ENCODE results near the gene KIF9.
A peak's percentile ranks its signal among the peaks of the same experiment; 100 is the strongest.
"Not testable (repeated sequence)": the region's sequence is repeated elsewhere in the genome, so short reads cannot be mapped to it uniquely, and the experiment has no call there.

Gene KIF9

DNA sequence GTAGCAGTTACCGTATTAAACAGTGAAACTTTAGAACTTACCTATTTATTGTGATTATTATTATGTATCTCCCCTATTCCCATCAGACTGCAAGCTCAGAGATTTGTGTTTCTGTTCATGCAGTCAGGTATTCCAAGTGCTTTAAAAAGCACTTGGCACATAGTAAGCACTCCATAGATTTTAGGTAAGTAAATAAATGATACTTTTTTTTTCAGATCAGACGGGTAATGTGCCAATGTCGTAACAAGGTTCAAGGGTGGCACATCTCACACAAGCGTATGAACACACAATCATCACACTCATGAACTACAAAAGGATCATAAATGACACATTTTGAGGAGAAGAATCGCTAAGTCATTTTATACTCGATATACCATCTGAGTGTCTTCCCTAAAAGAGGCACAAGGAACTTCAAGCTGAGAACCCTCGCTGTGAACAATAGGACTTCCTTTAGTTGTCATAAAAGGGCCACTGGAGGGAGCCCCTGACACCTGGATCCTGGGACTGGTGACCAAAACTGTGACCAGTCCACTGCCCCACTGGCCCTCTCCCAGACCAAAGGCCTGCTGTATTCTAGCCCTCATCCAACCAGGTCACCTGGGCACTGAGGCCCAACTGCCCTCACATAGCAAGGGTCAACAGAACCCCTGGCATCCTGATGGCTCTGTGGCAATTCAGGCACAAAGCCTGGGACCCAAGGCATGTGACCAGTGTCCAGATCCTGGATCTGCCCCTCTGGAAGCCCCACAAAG lies 32.1 kb downstream of the KIF9 start:
- peak; percentile 53 for DNase-seq

DNA sequence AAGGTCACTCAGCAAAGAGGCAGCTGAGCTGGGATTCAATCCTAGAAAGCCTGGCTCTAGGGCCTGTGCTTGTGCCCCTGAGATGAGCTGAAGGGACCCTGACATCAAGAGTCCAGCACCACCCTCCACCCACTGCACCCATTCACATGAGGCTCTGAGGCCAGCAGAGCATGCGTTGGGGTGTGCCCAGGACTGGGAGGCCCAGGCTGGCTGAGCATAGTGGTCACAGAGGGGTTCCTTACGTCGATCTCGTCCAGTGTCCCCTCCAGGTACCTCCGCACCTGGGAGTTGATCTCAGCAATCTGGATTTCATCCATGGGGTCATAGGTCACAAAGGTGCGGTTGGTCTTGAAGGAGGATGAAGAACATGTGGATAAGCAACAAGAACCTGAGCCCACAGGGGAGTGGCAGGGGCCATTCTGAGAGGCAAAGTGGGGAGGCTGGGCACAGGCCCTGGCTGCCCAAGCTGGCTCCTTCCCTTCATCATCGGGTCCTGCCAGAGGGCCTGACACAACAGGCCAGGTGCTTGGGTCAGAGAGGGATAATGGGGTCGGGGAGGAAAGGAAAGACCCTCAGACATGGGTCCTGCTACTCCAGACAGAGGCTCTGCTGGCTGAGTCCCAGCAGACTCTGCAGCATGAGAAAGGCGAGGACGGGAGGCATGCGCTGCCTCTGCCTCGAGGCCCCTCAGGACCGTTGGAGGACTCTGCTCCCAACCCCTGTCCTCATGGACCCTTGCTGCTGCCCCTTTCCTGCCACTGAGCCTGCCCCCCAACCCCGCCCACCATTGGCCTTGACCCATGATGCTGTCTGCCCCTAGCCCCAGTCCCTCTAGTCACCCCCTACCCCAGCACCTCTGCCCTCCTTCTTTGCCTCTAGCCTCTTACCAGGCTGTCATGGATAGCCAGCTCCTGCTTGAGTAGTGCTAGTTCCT lies 35.2 kb downstream of the KIF9 start:
- no peak for DNase-seq

DNA sequence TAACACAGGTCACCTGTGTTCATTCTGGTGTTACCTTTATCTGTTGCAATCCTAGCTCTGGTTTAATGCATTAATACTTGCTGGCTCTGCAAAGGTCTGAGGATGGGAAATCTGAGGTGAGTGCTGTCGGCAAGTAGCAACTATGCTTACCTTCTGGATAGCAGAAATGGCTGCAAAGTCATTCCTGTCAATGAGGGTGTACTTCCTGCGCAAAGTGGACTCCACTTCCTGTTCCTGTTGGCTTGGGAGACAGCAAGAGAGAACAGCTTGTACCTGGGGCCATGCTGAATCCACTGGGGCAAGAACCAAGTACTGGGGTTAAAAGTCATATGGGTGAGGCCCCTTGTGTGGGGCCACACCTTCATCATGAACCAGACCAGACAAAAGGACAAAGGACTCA lies 37.3 kb downstream of the KIF9 start:
- no peak for DNase-seq

DNA sequence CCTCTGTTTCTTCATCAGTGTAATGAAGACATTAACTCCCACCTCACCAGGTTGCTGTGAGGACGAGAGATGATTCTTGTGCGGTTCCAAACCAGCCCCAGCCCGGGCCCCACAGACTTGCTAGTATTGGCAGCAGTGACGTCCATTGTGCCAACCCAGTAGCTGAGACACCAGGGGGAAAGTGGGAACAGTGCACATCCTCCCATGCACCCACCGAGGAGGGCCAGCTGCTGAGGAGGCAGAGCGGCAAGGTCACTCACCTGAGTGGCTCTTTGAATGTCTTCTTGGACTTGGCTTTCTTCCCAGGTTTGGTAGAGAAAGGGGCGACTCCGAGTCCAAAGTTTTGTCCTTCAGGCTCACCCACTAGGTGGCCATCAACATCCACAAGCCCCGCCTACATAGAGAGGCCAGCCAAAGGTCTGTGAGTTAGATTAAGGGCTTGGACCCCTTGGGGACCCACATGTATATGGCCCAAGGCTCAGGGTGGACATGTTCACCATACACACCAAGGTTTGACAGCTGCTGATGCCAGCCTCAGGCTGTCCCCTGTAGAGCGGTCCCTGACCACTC lies 38.0 kb downstream of the KIF9 start:
- DNase-seq, result no peak

DNA sequence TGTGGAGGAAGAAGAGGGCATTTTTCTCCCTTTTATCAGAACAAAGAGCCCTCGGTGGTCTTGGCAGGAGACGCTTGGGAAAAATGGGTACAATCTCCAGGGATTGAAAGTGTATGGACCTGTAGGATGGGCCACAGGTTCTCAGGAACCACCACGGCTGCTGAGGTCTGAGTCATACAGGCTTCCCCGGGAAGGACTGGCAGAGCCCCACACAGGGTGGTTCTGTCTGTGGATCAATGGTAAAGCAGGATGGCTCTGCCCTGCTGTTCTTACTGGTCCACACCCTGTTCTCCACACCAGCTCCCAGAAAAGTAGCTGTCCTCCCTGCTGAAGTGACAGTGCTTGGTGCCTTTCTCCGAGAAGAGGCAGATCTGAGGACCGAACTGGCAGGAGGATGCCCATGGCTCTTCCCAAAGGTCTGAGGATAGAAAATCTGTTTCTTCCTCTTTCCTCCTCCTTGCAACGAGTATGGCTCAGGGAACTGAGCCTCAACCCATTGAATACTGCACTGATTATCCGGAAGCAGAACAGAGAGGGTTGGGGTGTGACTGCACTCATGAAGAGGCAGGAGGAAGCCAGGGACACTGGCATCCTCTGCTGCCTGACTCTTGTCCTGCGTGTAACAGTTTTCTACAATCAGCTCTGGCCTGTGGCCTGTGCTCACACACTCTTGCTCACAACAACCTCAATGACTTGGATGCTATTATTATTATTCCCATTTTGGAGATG lies 39.0 kb downstream of the KIF9 start:
- DNase-seq, result no peak

DNA sequence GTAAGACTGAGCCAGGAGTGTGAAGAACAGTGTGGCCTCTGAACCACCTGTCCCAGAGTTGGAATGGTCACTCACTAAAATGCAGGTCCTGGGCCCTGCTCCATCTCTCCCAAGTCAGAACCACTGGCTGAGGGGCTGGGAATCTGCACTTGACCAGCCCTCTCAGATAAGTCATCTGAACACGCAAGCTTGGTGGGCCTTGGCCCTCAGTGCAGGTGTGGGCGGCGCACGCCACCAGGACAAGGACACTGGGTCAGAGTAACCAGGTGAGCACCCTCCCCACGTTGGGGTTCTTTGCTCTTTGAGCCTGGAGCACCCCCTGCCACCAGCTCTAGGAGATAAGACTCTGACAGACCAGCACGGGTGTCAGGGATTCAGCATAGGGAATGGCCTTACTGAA lies 42.7 kb downstream of the KIF9 start:
- no peak for DNase-seq

DNA sequence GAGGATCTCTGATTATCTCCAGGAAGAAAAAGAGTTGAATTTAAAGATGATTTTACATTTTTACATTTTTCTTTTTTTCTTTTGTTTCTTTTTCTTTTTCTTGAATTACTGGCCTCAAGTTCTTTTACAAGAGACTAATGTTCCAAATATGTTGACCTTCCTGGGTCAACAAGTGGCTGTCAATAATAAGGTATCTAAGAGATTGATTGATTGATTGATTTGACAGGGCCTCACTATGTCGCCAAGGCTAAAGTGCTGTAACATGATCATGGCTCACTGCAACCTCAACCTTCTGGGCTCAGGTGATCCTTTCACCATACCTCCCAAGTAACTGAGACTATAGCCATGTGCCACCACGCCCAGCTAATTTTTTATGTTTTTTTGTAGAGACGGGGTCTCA lies 44.6 kb downstream of the KIF9 start:
- DNase-seq, result no peak

DNA sequence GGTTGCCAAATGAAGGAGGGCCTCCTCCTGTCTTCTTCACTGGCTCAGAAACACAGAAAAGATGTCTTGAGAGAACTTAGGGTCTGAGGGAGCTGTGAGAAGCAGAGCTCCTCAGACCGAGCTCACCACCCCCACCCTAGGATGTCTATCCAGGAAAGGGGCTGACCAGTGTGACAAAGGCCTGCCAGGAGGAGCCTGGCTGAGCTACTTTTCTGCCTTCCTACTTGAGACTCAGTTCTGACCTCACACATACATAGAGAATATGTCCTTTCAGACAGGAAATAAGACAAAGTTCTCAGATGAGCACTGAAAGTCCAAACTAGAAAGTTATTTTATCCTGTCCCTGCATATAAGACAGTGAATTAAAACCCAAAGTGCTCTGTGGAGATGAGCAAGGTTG lies 54.5 kb downstream of the KIF9 start:
- no peak for DNase-seq

DNA sequence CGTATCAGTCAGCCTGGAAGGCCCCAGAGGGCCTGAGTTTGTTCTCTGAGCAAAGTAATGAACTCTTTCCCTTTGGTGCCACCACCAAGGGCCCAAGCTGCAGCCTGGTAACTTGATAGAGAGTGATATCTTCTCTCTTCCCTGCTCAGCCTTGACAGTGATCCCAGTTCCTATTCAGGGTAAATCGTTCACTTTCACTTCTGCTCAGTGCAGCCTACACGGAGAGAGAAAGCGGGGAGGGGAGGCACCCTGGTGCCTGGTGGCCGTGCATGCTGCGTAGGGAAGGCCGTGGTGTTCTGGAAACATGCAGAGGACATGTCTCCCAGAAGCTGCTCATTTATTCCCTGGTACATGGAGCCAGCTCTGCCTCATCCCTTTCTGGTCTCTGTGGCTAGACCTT lies 54.9 kb downstream of the KIF9 start:
- DNase-seq, result no peak

DNA sequence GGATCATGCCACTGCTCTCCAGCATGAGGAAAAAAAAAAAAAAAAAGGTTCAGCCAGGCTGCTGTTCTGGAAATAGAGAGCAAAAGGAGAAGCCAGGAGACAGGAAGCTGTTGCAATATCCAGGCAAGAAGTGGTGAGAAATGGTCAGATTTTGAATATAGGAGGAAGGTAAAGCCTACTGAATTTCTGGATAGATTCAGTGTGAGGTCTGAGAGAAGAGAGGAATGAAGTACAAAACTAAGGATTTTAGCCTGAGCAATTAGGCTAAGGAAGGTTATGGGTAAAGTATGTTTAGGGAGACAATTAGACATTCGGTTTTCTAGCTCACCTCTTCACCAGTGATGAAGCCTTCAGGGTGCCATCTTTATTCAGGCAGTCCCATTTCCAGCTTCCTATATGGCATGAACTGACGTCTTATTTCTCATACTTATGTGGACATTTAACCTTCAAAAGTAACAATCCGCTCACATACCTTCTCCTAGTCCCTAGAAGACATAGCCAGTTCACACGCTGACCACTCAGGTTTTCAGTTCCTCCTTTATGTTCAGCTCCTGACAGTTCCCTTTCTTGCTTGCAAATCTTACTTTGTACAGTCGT lies 57.2 kb downstream of the KIF9 start:
- peak; percentile 64 for DNase-seq

DNA sequence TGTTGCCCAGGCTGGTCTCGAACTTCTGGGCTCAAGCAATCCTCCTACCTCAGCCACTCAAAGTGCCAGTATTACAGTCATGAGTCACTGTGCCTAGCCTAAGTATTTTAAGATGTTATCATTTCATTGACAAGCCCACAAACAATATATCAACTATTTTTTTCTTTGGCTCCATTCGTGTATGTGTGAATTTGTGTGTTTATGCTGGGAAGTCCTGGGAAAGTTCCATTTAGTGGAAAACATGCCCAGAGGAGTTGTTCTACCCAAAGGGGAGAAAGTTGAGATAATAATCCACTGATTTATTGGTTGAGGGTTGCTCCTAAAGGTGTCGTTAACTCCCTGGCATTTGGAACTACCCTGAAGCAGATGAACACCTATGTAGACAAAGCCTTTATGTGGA lies 58.8 kb downstream of the KIF9 start:
- DNase-seq, result no peak

DNA sequence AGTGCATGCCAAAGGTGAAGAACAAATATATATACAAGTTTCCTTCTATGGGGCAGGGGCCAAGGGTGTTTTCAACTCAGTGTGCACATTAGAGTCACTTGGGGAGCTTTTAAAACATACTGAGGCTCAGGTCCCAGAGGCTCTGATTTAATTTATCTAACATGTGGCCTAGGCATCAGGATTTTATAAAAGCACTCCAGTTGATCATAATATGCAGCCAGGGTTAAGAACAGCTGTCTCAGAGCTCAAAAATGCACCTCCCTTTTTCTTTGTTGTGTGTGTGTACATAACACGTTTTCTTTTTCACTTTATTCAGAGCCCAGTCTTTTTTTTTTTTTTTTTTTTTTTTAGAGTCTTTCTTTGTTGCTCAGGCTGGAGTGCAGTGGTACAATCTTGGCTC lies 60.8 kb downstream of the KIF9 start:
- DNase-seq, result no peak

DNA sequence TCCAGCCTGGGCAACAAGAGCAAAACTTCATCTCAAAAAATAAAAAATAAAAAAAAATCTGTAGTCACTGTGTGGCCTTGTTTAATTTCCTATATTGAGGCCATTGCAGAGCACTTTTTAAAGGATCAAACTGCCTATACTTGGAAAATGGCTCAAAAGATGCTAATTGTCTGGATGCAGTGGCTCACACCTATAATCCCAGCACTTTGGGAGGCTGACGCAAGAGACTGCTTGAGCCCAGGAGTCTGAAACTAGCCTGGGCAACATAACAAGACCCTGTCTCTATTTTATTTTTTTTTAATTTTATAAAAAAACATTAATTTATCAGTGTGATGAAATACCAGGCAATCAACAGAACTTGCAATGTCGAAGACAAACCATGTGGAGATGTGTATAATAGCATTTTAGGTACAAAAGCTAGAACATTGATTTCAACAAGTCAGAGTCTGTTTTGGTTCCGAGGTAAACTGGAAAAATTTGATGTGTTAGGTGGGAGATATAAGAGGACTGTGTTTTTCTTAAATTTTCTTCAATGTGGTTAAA lies 71.7 kb downstream of the KIF9 start:
- no peak for DNase-seq

DNA sequence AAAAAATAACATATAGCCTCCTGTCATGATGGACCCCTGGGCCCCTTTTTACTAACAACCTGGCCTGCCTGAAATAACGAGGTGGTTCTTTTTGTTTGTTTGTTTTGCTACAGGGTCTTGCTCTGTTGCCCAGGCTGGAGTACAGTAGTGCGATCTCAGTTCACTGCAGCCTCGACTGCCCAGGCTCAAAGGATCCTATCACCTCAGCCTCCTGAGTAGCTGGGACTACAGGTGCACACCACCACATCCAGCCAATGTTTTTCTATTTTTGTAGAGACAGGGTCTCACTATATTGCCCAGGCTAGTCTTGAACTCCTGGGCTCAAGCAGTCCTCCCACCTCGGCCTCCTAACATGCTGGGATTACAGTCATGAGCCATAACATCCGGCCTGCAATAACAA lies 76.6 kb downstream of the KIF9 start:
- not testable (repeated sequence) for DNase-seq

DNA sequence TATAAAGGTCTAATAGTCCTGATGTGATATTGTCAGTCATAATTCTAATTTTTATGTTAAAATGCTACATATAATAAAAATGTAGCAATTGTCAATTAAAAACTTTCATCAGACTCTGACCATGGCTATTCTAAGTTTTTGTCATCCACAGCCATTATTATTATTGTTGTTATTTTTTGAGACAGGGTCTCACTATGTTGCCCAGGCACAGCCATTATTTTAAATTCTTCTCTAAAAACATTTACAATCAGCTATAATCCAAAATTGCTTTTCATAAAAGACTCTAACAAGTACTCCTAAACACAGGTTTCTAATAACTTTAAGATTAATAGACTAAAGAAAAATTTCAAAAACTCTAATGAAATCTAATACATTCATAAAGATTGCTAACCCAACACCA lies 77.7 kb downstream of the KIF9 start:
- no peak for DNase-seq

DNA sequence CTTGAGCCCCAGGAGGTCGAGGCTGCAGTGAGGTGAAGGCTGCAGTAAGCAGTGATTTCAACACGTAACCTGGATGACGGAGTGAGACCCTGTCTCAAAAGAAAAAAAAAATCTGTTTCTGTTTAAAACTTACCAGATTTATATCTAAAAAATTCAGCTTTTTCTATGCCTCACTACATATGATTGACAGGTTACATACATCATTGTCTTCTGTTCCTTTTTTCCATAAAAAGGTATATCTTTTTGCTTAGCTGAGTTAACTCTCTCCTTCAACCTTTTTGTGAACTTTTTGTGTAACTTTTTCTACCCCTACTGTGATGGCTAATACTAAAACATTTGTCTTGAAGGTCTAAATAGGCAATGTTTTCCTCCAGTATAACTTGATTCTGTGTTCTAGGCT lies 80.1 kb downstream of the KIF9 start:
- DNase-seq, result no peak

DNA sequence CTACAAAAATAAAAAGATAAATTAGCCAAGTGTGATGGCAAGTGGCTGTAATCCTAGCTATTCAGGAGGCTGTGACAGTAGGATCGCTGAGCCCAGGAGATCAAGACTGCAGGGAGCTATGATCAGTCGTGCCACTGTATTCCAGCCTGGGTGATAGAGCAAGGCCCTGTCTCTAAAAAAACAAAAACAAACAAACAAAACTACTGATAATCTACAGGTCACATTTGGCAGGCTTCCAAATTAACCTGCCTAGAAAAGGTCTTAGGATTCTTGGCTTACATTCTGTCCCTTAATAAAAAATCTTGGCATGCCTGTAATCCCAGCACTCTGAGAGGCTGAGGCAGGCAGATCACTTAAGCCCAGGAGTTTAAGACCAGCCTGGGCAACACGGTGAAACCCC lies 85.3 kb downstream of the KIF9 start:
- no peak for DNase-seq

DNA sequence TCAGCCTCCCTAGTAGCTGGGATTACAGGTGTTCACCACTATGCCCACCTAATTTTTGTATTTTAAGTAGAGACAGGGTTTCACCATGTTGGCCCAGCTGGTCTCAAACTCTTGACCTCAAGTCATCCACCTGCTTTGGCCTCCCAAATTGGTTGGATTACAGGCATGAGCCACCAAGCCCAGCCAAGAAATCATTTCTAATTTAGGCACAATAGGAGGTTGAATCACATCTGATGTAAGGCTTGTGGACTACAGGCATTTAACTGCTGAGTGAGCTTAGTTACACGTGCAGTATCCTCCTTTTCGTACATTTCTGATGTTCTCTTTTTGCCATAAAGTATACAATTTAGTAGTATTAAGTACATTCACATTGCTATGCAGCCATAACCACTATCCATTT lies 87.6 kb downstream of the KIF9 start:
- DNase-seq, result no peak

DNA sequence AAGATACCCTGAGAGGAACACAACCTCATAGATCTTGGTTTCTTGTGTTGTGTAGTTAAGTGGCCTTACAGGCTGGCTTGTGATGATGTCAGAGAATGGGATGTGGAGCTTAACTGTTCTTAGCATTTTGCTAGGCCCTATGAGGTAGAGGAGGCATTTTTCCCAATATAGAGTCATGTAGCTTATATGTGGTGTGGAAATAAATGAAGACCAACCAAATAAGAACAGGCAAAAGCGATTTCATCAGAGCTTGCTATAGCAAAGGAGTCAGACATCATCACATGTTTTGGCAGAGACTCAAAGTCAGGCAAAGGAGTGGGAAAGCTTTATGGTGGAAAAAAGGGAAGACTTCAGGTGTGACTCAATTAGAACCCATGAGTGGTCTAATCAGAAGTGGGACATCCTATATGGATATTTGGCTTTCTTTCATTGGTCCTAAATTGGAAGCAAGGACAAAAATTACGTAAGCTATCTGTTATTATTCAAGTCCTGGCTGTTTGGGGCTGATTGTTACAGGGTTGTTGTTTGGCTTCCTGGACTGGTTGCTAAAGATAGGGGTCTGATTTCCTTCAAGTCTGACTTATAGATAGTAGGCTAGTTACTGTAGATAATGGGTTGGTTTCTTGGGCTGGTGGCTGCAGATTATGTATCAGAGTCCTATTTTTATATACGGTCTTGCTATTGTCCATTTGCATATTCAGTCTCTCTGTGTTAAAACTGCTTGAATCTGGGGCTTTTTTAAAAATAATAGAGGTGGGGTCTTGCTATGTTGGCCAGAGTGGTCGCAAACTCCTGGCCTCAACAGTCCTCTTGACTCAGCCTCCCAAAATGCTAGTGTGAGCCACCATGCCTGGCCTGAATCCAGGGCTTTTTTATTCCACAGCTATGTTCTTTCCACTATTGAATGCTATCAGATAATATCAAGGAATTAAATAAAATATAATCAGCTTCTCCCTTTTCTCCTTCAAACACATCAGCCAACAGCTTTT lies 88.4 kb downstream of the KIF9 start:
- DNase-seq, result no peak

DNA sequence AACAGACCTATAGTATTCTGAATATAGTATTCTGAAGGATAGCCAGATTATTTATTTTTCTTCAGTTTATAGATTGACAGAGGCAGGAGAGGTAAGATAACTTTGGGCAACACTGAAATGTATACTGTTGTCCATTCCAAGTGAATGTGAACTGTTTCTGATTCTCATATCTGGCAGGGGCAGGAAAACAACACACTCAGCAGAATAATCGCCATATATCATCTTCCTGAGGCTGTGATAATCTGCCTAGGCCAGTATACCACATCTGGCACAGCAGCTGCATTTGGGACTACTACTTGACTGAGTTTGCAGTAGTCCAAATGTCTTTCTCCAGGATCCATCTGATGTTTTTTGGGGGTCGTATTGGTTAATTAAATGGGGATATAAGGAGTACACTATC lies 96.3 kb downstream of the KIF9 start:
- DNase-seq, result no peak

DNA sequence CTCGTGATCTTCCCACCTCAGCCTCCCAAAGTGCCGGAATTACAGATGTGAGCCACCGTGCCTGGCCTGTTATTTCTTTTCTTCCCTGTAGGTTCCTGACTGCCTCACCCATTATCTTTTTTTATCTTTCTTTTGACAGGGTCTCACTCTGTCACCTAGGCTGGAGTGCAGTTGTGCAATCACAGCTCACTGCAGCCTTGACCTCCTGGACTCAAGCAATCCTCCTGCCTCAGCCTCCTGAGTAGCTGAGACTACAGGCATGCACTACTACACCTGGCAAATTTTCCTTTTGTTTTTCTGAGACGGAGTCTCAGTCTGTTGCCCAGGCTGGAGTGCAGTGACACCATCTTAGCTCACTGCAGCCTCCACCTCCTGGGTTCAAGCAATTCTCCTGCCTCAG lies 100.9 kb downstream of the KIF9 start:
- DNase-seq, result not testable (repeated sequence)

Data from RPMI8226 (cell line).